Psoas muscle (tissue), 8 donors: Measurements from ENCODE around the gene CEBPZOS. TPM values are rescaled to one million over a fixed set of nuclear protein-coding genes. Genes with fewer than 3 reads are reported as not detected.
"Not testable (repeated sequence)": the region's sequence is repeated elsewhere in the genome, so short reads cannot be mapped to it uniquely, and the experiment has no call there.

Experiments
- ATAC-seq, 4 donors: fragments of 200-7000 bp; cut with Tn5 transposase; one replicate each; pipeline ENCODE4 v1.9.1; 2020; ENCODE audit warnings: moderate library complexity in 3 of 4, mild to moderate bottlenecking in 2 of 4
- DNase-seq, 2 donors: peaks; one replicate each; pipeline ENCODE4 v3.0.0-alpha.2; 2020
- H3K27ac ChIP-seq: fragments of 200-600 bp; one replicate; pipeline ENCODE4 v1.8.0; 2022
- H3K27me3 ChIP-seq, 3 donors: fragments of 200-600 bp in 1 of 3; one replicate each; pipeline versions ENCODE4 v1.6.1 to v1.8.0; 2013 to 2022; ENCODE audit warnings: low read length in 2 of 3, mild to moderate bottlenecking in 2 of 3, moderate library complexity in 1 of 3; ENCODE audit not compliant: insufficient read depth in 3 of 3
- H3K36me3 ChIP-seq, 2 donors: fragments of 200-600 bp in 1 of 2; one replicate each; pipeline versions ENCODE4 v1.6.1 to v1.8.0; 2013 to 2022; ENCODE audit warnings: low read depth in 1 of 2, mild to moderate bottlenecking in 1 of 2, moderate library complexity in 1 of 2; ENCODE audit not compliant: insufficient read depth in 1 of 2
- H3K4me1 ChIP-seq: fragments of 200-600 bp; one replicate; pipeline ENCODE4 v1.8.0; 2022
- H3K4me3 ChIP-seq: fragments of 200-600 bp; one replicate; pipeline ENCODE4 v1.8.0; 2022; ENCODE audit warnings: mild to moderate bottlenecking
- H3K9me3 ChIP-seq: fragments of 200-600 bp; one replicate; pipeline ENCODE4 v1.8.0; 2022
- WGBS, 3 donors: extraction: QIAGEN DNeasy Blood & Tissue Kit; methylation state at CpG; one replicate each; pipeline versions ENCODE4 v1.1.6 to v1.1.7; 2013; 5-methylcytosine and 5-hydroxymethylcytosine counted together
- intact Hi-C, 2 donors: fragments of 100-400 bp; cut with DNase I; formaldehyde crosslinking; loops; one replicate each; pipeline versions ENCODE4 v1.11.0 to v1.14.2; 2022
- polyA plus RNA-seq, 3 donors: library from polyadenylated mRNA; stranded (reverse); fragments of 200-250 nt; gene quantifications; one replicate each; pipeline ENCODE4 v1.2.3, GENCODE V29; 2013
- total RNA-seq, 4 donors: library from RNA; stranded (reverse); fragmentation: NEBNext Ultra II Directional in 2 of 4; extraction: Animal tissue kit (Norgen Biotek cat#: 25700) in 2 of 4; gene quantifications; one replicate each; pipeline versions ENCODE4 v1.2.1 to v1.2.4, GENCODE V29; 2021 to 2023
- TF ChIP-seq, protein P1 (sequence below): fragments of 200-600 bp; IDR thresholded peaks from one replicate; pipeline ENCODE4 v1.8.0; 2022; ENCODE audit warnings: antibody characterized with exemption
- donor health status: healthy with polysubstance abuse.
- donor health status: DM: no; HTN: no; CAD: no; lungs with moderate emphysema.
- donor health status: Bipolar disorder and iron deficiency.
- donor health status: healthy.
- donor health status: DM: yes; HTN: yes; CAD: no.
- donor health status: DM: no; HTN: no; CAD: no.
- donor health status: DM: no; HTN: no; CAD: no.
- donor health status: DM: yes; HTN: yes; CAD: no.

CEBPZOS gene
- total and polyA plus RNA-seq, 7 donors: 30.6 to 78.0 (median 51.6) TPM

DNA sequence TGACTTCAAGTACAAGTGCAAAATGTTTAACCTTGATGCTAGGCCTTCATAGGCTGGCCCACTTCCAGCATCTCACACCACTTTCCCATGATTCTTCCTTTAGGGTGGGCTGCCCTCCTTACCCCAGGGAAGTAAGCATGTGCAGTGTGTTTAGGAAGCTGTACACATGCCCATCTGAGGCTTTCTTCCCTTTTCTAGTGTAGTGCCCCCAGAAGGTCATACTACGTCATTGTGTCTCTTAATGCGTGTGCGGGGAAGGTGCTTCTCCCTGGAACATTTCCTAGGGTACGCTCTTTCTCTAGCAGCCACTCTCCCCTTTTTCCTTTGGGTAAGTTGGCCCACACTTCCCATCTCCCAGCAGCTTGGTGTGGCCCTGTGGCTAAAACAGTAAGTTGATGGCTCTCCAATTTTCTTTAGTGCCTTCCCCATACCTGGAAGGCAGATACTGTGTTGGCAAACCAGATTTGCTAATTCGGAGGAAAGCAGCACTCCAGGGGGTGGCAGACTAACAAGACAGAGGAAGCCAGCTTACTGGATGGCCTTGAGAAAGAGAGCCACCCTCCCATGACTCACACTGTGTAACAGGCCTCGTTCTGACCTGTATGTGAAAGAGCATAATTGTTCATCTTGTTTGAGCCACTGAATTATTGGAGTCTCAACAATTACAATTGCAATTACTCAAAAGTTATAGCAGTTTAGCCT lies 6.7 kb upstream of the CEBPZOS start:
- Histone ChIP-seq H3K36me3 (no peaks in the 10 kb centered on the region), H3K27ac (no peak overlapping the region), H3K4me1 (no peaks in the 10 kb centered on the region), H3K9me3 (no peaks in the 10 kb centered on the region), H3K4me3 (no peak overlapping the region), H3K27me3 (peaks cover 0 to 3% (median 0%) of the 10 kb centered on the region in 3 donors)
- DNase-seq: no peak
- no peak for ATAC-seq
- intact Hi-C loops: no loop called here
- 72 to 80% (median 76%) methylated on average over 6 of the region's 6 CpGs for WGBS, 3 donors
- TF ChIP-seq, protein P1, sequence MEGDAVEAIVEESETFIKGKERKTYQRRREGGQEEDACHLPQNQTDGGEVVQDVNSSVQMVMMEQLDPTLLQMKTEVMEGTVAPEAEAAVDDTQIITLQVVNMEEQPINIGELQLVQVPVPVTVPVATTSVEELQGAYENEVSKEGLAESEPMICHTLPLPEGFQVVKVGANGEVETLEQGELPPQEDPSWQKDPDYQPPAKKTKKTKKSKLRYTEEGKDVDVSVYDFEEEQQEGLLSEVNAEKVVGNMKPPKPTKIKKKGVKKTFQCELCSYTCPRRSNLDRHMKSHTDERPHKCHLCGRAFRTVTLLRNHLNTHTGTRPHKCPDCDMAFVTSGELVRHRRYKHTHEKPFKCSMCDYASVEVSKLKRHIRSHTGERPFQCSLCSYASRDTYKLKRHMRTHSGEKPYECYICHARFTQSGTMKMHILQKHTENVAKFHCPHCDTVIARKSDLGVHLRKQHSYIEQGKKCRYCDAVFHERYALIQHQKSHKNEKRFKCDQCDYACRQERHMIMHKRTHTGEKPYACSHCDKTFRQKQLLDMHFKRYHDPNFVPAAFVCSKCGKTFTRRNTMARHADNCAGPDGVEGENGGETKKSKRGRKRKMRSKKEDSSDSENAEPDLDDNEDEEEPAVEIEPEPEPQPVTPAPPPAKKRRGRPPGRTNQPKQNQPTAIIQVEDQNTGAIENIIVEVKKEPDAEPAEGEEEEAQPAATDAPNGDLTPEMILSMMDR: no peak

DNA sequence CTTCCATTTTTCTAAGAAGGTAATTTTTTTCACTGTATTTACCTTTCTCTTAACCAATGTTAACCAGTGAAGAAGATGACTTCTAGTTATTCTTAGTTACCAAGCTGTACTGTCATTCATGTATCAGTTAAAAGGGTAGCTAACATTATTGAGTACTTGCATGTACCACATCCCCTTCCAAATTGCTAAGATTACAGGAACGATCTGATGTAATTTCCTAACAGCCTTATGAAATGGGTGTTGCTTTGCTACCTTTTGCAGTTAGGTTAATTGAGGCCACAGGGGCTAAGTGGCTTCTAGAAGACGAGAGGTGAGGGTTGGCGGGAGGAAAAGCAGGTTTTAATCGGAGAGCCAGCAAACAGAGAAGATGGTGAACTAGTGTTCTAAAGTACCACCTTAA lies 6.0 kb upstream of the CEBPZOS start:
- Histone ChIP-seq H3K27me3 (peaks cover 0 to 3% (median 0%) of the 10 kb centered on the region in 3 donors), H3K9me3 (no peaks in the 10 kb centered on the region), H3K27ac (no peak overlapping the region), H3K36me3 (no peaks in the 10 kb centered on the region), H3K4me1 (no peaks in the 10 kb centered on the region), H3K4me3 (no peak overlapping the region)
- DNase-seq (no peak), ATAC-seq (no peak)
- WGBS, 3 donors: 84 to 92% (median 86%) methylated on average over 4 of the region's 4 CpGs
- intact Hi-C loops: no loop called here
- TF ChIP-seq, protein P1: no peak

DNA sequence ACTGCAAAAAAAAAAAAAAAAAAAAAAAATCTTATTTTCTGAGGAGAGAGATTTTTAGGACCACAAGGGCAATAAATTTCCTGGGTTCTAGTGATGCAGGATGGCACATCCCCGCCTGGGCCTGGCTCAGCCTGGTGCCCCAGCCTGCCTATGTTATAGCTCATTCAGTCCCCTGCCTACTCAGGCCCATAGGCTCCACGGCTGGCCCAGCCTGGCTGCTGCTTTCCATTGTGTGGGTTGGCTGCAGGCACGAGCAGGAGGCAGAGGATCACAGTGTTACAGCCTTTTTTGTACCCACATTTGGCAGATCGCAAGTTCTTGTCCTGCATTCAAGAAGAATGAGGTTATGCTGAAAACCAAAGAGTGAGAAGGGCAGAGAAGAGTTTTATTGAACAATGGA lies 5.0 kb upstream of the CEBPZOS start:
- WGBS, 3 donors: 71 to 80% (median 73%) methylated on average over 4 of the region's 4 CpGs
- Histone ChIP-seq H3K4me1 (no peaks in the 10 kb centered on the region), H3K4me3 (no peak overlapping the region), H3K36me3 (no peaks in the 10 kb centered on the region), H3K27me3 (no peaks in the 10 kb centered on the region), H3K27ac (no peak overlapping the region), H3K9me3 (no peaks in the 10 kb centered on the region)
- TF ChIP-seq, protein P1: no peak
- no peak for ATAC-seq
- no peak for DNase-seq
- intact Hi-C loops: no loop called here

DNA sequence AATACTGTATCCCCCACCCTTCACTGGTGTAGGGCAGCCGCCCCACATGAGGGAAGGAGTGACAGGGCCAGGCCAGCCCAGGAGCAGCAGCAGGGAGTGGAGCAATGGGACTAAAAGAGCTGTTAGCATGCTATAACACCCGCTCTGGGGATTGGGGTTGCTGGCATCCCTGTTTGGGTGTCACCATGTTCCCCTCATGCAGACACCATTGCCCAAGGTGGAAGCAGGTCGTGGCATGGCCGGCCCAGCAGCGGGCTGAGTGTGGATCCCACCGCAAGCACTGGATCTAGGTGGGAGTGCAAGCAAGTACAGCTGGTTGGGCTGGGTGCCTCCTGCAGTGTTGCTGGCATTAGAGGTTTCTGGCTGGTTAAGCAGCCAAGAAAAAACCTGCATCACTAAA lies 4.5 kb upstream of the CEBPZOS start:
- H3K36me3 ChIP-seq: no peaks in the 10 kb centered on the region
- 80 to 86% (median 84%) methylated on average over 6 of the region's 6 CpGs for WGBS, 3 donors
- DNase-seq (no peak), ATAC-seq (no peak)
- H3K27ac ChIP-seq: no peak overlapping the region
- no peaks in the 10 kb centered on the region for H3K27me3 ChIP-seq
- TF ChIP-seq, protein P1: no peak
- H3K4me3 ChIP-seq: no peak overlapping the region
- intact Hi-C loops: no loop called here
- no peaks in the 10 kb centered on the region for H3K4me1 ChIP-seq
- H3K9me3 ChIP-seq: no peaks in the 10 kb centered on the region

DNA sequence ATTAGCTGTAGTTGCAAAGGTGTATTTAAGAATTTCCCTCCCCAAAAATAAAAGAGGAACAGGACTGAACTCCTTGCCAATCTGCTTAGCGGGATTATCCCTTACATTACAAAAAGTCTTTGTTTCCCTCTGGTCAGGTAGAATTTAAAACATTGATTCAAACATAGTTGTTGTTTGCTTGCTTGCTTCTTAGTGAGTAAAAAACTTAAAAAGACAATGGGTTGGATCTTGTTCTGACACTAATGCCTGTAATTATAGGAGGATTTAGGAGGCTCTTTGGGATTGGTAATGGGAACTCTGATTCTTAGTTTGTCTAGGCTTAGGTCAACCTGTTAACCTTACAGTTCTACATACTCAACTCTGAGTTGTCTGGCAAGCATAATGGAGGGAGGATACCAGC lies 3.7 kb upstream of the CEBPZOS start:
- 88 to 89% (median 89%) methylated on average over 1 of the region's 1 CpG for WGBS, 3 donors

DNA sequence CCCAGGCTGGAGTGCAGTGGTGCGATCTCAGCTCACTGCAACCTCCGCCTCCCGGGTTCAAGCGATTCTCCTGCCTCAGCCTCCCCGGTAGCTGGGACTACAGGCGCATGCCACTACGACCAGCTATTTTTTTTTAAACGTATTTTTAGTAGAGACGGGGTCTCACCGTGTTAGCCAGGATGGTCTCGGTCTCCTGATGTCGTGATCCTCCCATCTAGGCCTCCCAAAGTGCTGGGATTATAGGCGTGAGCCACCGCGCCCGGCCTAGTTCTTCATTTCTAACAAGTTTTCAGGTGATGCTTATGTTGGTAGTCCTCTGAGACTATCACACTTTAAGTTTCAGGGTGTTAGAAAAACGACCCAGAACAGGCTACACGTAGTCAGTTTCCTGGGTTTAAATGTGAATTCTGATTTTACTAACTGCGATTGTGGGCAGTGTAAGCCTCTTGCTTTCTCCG lies 405 bp upstream of the CEBPZOS start:
- peak overlapping the region; percentile 99 for H3K4me3 ChIP-seq
- peaks cover 10% of the 10 kb centered on the region for H3K4me1 ChIP-seq
- intact Hi-C loops, ATAC-seq, H3K27me3 ChIP-seq, DNase-seq, H3K9me3 ChIP-seq: not testable (repeated sequence)
- WGBS, 3 donors: 80 to 83% (median 81%) methylated on average over 20 of the region's 20 CpGs
- peaks cover 5 to 14% of the 10 kb centered on the region in 2 donors for H3K36me3 ChIP-seq
- peak overlapping the region; percentile 92 for H3K27ac ChIP-seq

More for the DNA sequence above, 3.7 kb upstream of the CEBPZOS start:
- H3K4me3 ChIP-seq: no peak overlapping the region
- DNase-seq (no peak), ATAC-seq (no peak)
- intact Hi-C loops: no loop called here
- H3K9me3 ChIP-seq: no peaks in the 10 kb centered on the region
- TF ChIP-seq, protein P1: no peak
- H3K36me3 ChIP-seq: no peaks in the 10 kb centered on the region
- H3K4me1 ChIP-seq: peaks cover 6% of the 10 kb centered on the region
- no peak overlapping the region for H3K27ac ChIP-seq
- no peaks in the 10 kb centered on the region for H3K27me3 ChIP-seq
